WI38 (cell line): Measurements from ENCODE around the gene PLCL1.

Experiments
- H3K4me3 ChIP-seq: 2 replicates; pipeline ENCODE4 v1.5.1; 2011; ENCODE audit warnings: low read depth, mild to moderate bottlenecking, control low read depth, low read length
- TF ChIP-seq, protein P1 (sequence below): IDR thresholded peaks from 2 replicates; pipeline ENCODE4 v1.5.1; 2012; ENCODE audit warnings: low read depth, mild to moderate bottlenecking, control low read depth, low read length

Gene PLCL1

DNA sequence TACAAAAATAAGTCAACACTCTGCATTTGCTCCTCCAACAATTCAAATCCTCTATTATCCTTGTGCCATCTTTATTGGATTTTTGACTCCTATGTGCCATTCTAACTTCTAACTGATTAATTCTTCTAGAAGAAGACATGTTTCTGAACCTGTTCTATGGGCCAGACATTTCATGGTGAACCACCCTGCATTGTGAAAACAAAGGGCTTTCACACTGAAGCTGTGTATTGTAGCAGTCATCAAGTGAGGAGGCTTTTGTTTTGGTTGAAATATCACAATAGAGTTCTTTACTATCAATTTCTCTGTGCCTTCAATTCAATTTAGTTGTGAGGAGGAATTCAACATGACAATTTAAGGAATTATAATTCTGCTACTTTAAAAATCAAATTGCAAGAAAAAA, 357.9 kb downstream of the PLCL1 start:
- TF ChIP-seq, protein P1, sequence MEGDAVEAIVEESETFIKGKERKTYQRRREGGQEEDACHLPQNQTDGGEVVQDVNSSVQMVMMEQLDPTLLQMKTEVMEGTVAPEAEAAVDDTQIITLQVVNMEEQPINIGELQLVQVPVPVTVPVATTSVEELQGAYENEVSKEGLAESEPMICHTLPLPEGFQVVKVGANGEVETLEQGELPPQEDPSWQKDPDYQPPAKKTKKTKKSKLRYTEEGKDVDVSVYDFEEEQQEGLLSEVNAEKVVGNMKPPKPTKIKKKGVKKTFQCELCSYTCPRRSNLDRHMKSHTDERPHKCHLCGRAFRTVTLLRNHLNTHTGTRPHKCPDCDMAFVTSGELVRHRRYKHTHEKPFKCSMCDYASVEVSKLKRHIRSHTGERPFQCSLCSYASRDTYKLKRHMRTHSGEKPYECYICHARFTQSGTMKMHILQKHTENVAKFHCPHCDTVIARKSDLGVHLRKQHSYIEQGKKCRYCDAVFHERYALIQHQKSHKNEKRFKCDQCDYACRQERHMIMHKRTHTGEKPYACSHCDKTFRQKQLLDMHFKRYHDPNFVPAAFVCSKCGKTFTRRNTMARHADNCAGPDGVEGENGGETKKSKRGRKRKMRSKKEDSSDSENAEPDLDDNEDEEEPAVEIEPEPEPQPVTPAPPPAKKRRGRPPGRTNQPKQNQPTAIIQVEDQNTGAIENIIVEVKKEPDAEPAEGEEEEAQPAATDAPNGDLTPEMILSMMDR = no peak

DNA sequence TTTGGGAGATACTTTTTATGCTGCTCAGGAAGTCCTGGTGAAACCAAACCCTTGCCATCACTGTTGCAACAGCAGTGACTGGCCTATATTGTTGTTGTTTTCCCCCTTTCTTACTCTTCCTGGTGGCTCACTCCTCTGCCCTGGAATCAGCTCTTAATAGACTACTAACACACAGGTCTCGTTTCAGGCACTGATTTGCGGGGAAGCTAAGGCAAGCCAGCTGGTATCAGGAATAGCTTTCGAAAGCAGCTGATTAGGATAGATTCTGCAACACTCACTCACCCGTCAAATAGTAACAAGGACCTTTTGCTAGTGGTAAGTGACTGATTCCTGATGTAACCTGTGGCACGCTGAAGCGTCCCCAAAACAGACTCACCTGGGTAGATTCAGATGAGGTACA, 360.4 kb downstream of the PLCL1 start:
- TF ChIP-seq, protein P1 = no peak
- H3K4me3 ChIP-seq = no peak overlapping the region

More for the DNA sequence above, 357.9 kb downstream of the PLCL1 start:
- H3K4me3 ChIP-seq = no peak overlapping the region

DNA sequence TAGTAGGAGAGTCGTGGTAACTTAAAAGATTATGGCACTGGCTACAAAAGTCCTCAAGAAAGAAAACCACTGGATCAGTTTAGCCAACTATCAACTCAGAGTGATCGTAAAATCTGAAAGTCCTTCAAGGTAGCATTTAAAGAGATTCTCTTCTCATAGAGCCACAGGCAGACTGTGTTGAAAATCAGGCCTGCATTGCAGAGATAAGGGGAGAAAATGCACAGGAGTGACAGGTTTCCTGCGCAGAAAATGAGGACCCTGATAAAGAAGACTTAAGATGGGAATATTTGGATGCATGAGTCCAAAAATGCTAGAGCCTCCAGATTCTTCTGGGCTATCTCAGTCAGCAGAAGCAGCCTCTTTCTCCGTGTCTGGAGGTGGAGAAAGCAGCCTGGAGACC, 360.9 kb downstream of the PLCL1 start:
- no peak overlapping the region for H3K4me3 ChIP-seq
- TF ChIP-seq, protein P1 = no peak

DNA sequence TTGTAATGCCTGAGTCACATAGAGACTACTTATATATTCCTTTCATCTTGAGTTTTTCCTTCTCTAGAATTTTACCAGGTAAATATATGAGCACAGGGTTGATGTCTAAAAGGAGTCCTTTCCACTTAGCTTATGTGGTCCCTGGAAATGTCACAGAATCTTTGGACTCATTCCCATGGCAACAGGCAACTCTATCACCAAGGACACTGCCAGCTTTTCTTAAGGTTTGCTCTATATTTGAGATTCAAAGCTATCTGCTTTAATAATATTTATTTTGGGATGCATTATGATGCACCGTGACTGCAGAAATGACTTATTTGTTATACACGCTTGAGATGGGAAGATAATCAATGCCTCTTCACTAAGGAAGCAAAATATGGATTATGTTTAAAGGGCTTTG, 363.0 kb downstream of the PLCL1 start:
- H3K4me3 ChIP-seq = no peak overlapping the region
- TF ChIP-seq, protein P1 = no peak

DNA sequence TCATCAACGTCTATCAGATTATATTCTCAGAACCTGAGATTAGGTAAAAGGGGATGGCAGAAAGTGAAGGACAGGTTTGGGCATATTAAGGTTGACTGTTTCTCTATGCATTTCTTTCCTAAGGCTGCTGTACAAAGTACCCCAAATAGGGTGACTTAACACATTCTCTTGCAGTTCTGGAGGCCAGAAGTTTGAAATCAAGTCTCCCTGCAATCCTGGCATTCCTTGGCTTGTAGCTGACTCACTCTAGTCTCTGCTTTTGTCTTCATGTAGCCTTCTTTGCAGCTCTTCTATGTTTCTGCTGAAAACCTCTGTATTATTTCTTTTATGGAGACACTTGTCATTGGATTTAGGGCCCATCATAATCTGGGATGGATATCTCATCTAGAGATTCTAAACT, 364.3 kb downstream of the PLCL1 start:
- H3K4me3 ChIP-seq = no peak overlapping the region
- TF ChIP-seq, protein P1 = no peak

DNA sequence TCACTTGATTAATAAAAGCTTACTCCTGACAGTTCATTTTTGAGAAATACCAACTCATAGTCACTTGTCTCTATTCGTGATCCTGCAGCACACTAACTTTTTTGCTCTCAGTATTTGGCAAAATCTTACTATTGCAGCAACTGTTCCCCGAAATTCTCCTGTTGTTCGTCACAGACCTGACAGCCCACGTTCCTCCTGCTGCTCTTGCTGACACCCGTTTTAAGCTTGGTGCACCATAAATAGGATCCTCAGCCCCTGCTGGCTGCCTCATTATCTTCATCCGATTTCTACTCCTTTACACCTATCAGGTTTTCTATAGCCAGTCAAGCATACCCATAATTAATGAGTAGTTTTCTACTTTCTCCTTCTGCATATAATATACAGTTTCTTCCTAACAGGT, 368.8 kb downstream of the PLCL1 start:
- no peak overlapping the region for H3K4me3 ChIP-seq
- TF ChIP-seq, protein P1 = no peak

DNA sequence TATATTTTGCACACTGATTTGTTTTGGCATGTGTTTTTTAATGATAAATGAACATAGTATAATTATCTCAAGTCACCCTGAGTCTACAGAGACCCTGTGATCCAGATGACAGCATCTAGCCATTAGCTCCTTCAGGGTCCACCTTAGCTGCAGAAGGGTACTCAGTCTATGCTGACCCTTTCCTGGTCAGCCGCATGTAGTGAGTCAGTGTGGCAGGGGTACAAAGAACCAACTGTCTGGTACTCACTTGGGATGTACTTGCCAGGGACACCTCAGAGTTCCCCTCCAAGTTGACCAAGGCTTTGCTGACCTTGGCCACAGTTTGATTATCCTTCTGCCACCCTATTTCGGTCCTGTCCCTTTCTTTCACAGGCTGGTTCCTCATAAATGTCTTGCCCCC, 369.5 kb downstream of the PLCL1 start:
- TF ChIP-seq, protein P1 = no peak
- no peak overlapping the region for H3K4me3 ChIP-seq
